Measurements from ENCODE around the gene ZNF263.

DNA sequence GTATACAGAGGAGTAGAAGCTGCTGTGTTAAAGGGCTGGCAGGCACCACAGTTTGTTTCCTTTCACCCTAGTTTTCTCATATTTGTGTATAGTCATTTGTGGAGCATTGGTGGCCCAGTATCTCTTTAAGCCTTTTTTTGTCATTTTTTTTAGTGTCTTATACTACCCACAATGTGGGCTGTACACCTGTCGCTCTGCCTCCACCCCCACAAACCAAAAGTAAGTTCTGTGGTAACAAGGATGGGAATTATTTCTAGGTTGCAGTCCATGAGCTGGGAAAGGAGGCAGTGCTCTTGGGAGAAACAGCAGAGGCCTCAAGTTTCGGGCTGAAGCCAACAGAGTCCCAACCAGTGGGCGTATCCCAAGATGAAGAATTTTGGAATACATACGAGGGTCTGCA lies 28.2 kb downstream of the ZNF263 start:
- TF ChIP-seq, protein P1, sequence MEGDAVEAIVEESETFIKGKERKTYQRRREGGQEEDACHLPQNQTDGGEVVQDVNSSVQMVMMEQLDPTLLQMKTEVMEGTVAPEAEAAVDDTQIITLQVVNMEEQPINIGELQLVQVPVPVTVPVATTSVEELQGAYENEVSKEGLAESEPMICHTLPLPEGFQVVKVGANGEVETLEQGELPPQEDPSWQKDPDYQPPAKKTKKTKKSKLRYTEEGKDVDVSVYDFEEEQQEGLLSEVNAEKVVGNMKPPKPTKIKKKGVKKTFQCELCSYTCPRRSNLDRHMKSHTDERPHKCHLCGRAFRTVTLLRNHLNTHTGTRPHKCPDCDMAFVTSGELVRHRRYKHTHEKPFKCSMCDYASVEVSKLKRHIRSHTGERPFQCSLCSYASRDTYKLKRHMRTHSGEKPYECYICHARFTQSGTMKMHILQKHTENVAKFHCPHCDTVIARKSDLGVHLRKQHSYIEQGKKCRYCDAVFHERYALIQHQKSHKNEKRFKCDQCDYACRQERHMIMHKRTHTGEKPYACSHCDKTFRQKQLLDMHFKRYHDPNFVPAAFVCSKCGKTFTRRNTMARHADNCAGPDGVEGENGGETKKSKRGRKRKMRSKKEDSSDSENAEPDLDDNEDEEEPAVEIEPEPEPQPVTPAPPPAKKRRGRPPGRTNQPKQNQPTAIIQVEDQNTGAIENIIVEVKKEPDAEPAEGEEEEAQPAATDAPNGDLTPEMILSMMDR (IDR thresholded peaks at IDR 0.05; ENCODE audit: borderline replicate concordance, extremely low read depth, low read length, poor library complexity, severe bottlenecking) = no peak
- TF ChIP-seq EZH2 (IDR thresholded peaks at IDR 0.05; ENCODE audit: borderline replicate concordance, low read depth, low read length, severe bottlenecking) = no peak
